Keratinocyte (primary cell): Measurements from ENCODE around the gene ZNF778. TPM values are rescaled to one million over a fixed set of nuclear protein-coding genes. Genes with fewer than 3 reads are reported as not detected.

Experiments
- DNase-seq: peaks from one replicate; pipeline ENCODE4 v3.0.0-alpha.2; 2011; ENCODE audit warnings: low read depth, missing footprints, low spot score
- FAIRE-seq: peaks from 2 replicates; lab custom pipeline; 2011; peaks lifted over from hg19 to GRCh38; lab: Jason Lieb, UNC
- H2AFZ ChIP-seq: 2 replicates; pipeline ENCODE4 v1.6.0; 2012; ENCODE audit warnings: low read length, control low read depth, inconsistent platforms; ENCODE audit not compliant: control insufficient read depth
- H3K27ac ChIP-seq: 2 replicates; pipeline ENCODE4 v1.5.1; 2011; ENCODE audit warnings: low read length; ENCODE audit not compliant: control insufficient read depth, insufficient read depth
- H3K27me3 ChIP-seq: 3 replicates; pipeline ENCODE4 v1.6.0; 2011; ENCODE audit warnings: low read length; ENCODE audit not compliant: control insufficient read depth, insufficient read depth; ENCODE audit errors: extremely low read depth
- H3K36me3 ChIP-seq, 2 experiments: 2 replicates in 1 of 2; 3 replicates in 1 of 2; pipeline ENCODE4 v1.5.1; 2011; ENCODE audit warnings: low read length in 2 of 2, mild to moderate bottlenecking in 1 of 2; ENCODE audit not compliant: control insufficient read depth in 2 of 2, insufficient read depth in 2 of 2; ENCODE audit errors: extremely low read depth in 1 of 2
- H3K4me1 ChIP-seq: 3 replicates; pipeline ENCODE4 v1.5.1; 2011; ENCODE audit warnings: low read length; ENCODE audit not compliant: control insufficient read depth, insufficient read depth; ENCODE audit errors: extremely low read depth
- H3K4me2 ChIP-seq: 3 replicates; pipeline ENCODE4 v1.6.0; 2011; ENCODE audit warnings: low read depth, low read length; ENCODE audit not compliant: control insufficient read depth, insufficient read depth; ENCODE audit errors: extremely low read depth
- H3K4me3 ChIP-seq, 3 experiments: fragments of 200-600 bp in 1 of 3; sonication (generic) in 1 of 3; 2 replicates in 2 of 3; 3 replicates in 1 of 3; pipeline ENCODE4 v1.5.1; 2011 to 2016; ENCODE audit warnings: low read length in 3 of 3, mild to moderate bottlenecking in 3 of 3, control low read depth in 2 of 3, inconsistent platforms in 1 of 3, low read depth in 1 of 3, mixed read lengths in 1 of 3, mixed run types in 1 of 3, moderate library complexity in 1 of 3; ENCODE audit not compliant: control insufficient read depth in 2 of 3, insufficient read depth in 2 of 3; ENCODE audit errors: extremely low read depth in 1 of 3
- H3K79me2 ChIP-seq: 2 replicates; pipeline ENCODE4 v1.6.0; 2012; ENCODE audit warnings: low read length; ENCODE audit not compliant: control insufficient read depth, insufficient read depth
- H3K9ac ChIP-seq: 3 replicates; pipeline ENCODE4 v1.6.0; 2011; ENCODE audit warnings: low read length; ENCODE audit not compliant: control insufficient read depth, insufficient read depth; ENCODE audit errors: extremely low read depth
- H3K9me1 ChIP-seq: 3 replicates; pipeline ENCODE4 v1.6.0; 2011; ENCODE audit warnings: low read length; ENCODE audit not compliant: control insufficient read depth, insufficient read depth; ENCODE audit errors: extremely low read depth
- H3K9me3 ChIP-seq: 2 replicates; pipeline ENCODE4 v1.5.1; 2012; ENCODE audit warnings: low read depth, low read length; ENCODE audit not compliant: control insufficient read depth
- H4K20me1 ChIP-seq: 3 replicates; pipeline ENCODE4 v1.6.0; 2011; ENCODE audit warnings: low read length; ENCODE audit not compliant: control insufficient read depth, insufficient read depth; ENCODE audit errors: extremely low read depth
- EZH2 ChIP-seq: IDR thresholded peaks from one replicate; pipeline ENCODE4 v1.6.1; 2012; ENCODE audit warnings: inconsistent platforms, mild to moderate bottlenecking, low read length, moderate library complexity
- dilution Hi-C: fragments of 300-500 bp; cut with MboI; formaldehyde crosslinking; loops from one replicate; pipeline ENCODE4 v1.7.0; 2020; ENCODE audit warnings: low sequenced_read_pairs; ENCODE audit not compliant: extremely low pct_ligation_motif_present
- polyA plus RNA-seq, 5 experiments: library from polyadenylated mRNA; depleted of rRNA in 3 of 5; stranded (reverse) in 3 of 5; stranded (forward) in 1 of 5; unstranded in 1 of 5; fragments of >200 nt; gene quantifications; 1 replicate in 1 of 5; 2 replicates in 3 of 5; 3 replicates in 1 of 5; pipeline versions ENCODE4 v1.2.1 to v1.2.3, GENCODE V29; 2011 to 2012; ENCODE audit warnings: missing spikeins in 2 of 5, low read depth in 1 of 5, low replicate concordance in 1 of 5
- TF ChIP-seq, protein P1 (sequence below), 3 experiments: IDR thresholded peaks in 1 of 3; conservative IDR thresholded peaks in 1 of 3; optimal IDR thresholded peaks in 1 of 3; 2 replicates in 2 of 3; 3 replicates in 1 of 3; pipeline versions ENCODE3 to v1.5.1; 2011; ENCODE audit warnings: low read length in 3 of 3, mild to moderate bottlenecking in 3 of 3, moderate library complexity in 2 of 3, control low read depth in 1 of 3, inconsistent platforms in 1 of 3; ENCODE audit not compliant: insufficient read depth in 2 of 3; ENCODE audit errors: extremely low read depth in 1 of 3

Gene ZNF778
- polyA plus RNA-seq, 1 donor (not counting 4 experiments of a cell fraction or from before 2014, with no cell fraction given): 6.2 TPM

- Histone ChIP-seq H4K20me1 (peaks cover 9% of the 10 kb centered on the region), H3K9ac (no peak overlapping the region), H3K36me3 (peaks cover 30 to 52% of the 10 kb centered on the region in 2 experiments), H3K27ac (no peak overlapping the region), H3K4me2 (no peak overlapping the region), H3K9me3 (no peaks in the 10 kb centered on the region), H3K4me3 (no peak overlapping the region), H3K4me1 (no peaks in the 10 kb centered on the region), H3K79me2 (peaks cover 14% of the 10 kb centered on the region), H3K27me3 (no peaks in the 10 kb centered on the region), H2AFZ (no peak overlapping the region), H3K9me1 (no peaks in the 10 kb centered on the region)
- TF ChIP-seq EZH2: no peak
- TF ChIP-seq, protein P1, sequence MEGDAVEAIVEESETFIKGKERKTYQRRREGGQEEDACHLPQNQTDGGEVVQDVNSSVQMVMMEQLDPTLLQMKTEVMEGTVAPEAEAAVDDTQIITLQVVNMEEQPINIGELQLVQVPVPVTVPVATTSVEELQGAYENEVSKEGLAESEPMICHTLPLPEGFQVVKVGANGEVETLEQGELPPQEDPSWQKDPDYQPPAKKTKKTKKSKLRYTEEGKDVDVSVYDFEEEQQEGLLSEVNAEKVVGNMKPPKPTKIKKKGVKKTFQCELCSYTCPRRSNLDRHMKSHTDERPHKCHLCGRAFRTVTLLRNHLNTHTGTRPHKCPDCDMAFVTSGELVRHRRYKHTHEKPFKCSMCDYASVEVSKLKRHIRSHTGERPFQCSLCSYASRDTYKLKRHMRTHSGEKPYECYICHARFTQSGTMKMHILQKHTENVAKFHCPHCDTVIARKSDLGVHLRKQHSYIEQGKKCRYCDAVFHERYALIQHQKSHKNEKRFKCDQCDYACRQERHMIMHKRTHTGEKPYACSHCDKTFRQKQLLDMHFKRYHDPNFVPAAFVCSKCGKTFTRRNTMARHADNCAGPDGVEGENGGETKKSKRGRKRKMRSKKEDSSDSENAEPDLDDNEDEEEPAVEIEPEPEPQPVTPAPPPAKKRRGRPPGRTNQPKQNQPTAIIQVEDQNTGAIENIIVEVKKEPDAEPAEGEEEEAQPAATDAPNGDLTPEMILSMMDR (optimal IDR thresholded peaks at IDR 0.05 in 1 of 3, IDR thresholded peaks at IDR 0.05 in 1 of 3, conservative IDR thresholded peaks at IDR 0.05 in 1 of 3; ENCODE audit: extremely low read depth in 1 of 3, insufficient read depth in 2 of 3, low read length in 3 of 3): no peak
- DNase-seq (no peak), FAIRE-seq (no peak)
- dilution Hi-C loops: no loop called here
These were observed 55.1 kb downstream of the ZNF778 start for GRCh38 chr16:89272631-89273030.

- dilution Hi-C loops: no loop called here
- peaks cover 9% of the 10 kb centered on the region for H4K20me1 ChIP-seq
- no peak for TF ChIP-seq EZH2
- TF ChIP-seq, protein P1 (optimal IDR thresholded peaks at IDR 0.05 in 1 of 3, IDR thresholded peaks at IDR 0.05 in 1 of 3, conservative IDR thresholded peaks at IDR 0.05 in 1 of 3; ENCODE audit: extremely low read depth in 1 of 3, insufficient read depth in 2 of 3, low read length in 3 of 3): no peak
- H3K9me3 ChIP-seq: no peaks in the 10 kb centered on the region
- no peak overlapping the region for H3K4me2 ChIP-seq
- H3K79me2 ChIP-seq: peaks cover 20% of the 10 kb centered on the region
- no peaks in the 10 kb centered on the region for H3K4me1 ChIP-seq
- no peak overlapping the region for H3K27ac ChIP-seq
- no peak overlapping the region for H3K4me3 ChIP-seq
- no peak for DNase-seq
- no peaks in the 10 kb centered on the region for H3K9me1 ChIP-seq
- H3K9ac ChIP-seq: no peak overlapping the region
- FAIRE-seq: no peak
- no peak overlapping the region for H2AFZ ChIP-seq
- H3K27me3 ChIP-seq: no peaks in the 10 kb centered on the region
- peaks cover 34 to 61% of the 10 kb centered on the region in 2 experiments for H3K36me3 ChIP-seq
These were observed 56.4 kb downstream of the ZNF778 start for GRCh38 chr16:89273741-89274472.
